ENCODE data around the gene PHF1.

GRCh38 chr6:33373960-33374910 lies 36.6 kb upstream of the PHF1 start:
- TF ChIP-seq, protein P1, sequence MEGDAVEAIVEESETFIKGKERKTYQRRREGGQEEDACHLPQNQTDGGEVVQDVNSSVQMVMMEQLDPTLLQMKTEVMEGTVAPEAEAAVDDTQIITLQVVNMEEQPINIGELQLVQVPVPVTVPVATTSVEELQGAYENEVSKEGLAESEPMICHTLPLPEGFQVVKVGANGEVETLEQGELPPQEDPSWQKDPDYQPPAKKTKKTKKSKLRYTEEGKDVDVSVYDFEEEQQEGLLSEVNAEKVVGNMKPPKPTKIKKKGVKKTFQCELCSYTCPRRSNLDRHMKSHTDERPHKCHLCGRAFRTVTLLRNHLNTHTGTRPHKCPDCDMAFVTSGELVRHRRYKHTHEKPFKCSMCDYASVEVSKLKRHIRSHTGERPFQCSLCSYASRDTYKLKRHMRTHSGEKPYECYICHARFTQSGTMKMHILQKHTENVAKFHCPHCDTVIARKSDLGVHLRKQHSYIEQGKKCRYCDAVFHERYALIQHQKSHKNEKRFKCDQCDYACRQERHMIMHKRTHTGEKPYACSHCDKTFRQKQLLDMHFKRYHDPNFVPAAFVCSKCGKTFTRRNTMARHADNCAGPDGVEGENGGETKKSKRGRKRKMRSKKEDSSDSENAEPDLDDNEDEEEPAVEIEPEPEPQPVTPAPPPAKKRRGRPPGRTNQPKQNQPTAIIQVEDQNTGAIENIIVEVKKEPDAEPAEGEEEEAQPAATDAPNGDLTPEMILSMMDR (IDR thresholded peaks at IDR 0.05), result no peak
- no peak for TF ChIP-seq POLR2A (IDR thresholded peaks at IDR 0.05)
